Nasal cavity respiratory epithelium epithelial cell of viscerocranial mucosa (primary cell): ENCODE measurements around the gene PGK2. TPM values are rescaled to one million over a fixed set of nuclear protein-coding genes. Genes with fewer than 3 reads are reported as not detected.

Experiments used
- total RNA-seq: library from RNA; depleted of rRNA; stranded (reverse); fragments of >200 nt; gene quantifications from 2 replicates; pipeline ENCODE4 v1.2.3, GENCODE V29; 2014

The PGK2 gene
- not detected in 2 replicates for total RNA-seq

DNA sequence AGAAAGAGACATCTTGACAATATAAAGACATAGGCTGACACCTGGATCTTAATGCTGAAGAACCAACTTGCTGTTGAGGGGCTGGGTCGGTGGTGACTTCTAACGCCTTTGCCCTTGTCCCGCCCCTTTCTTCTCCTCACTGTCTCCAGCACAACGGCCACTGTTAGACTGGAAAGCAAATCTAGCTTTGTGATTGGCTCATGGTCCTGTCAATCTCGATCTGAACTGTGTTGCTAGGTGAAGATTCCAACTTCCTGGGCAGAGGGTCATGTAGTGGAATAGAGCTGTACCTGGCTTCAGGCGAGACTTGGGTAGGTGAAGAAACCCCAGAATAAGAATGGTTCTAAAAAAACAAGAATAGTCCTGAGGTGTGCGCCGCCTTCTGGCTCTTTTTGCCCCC lies at the start of gene PGK2:
Gene PGK2, minus strand, starts transcription at position 110 of the 400 bp plus-strand sequence. Its CDS starts 98 bp downstream, at position 12.

DNA sequence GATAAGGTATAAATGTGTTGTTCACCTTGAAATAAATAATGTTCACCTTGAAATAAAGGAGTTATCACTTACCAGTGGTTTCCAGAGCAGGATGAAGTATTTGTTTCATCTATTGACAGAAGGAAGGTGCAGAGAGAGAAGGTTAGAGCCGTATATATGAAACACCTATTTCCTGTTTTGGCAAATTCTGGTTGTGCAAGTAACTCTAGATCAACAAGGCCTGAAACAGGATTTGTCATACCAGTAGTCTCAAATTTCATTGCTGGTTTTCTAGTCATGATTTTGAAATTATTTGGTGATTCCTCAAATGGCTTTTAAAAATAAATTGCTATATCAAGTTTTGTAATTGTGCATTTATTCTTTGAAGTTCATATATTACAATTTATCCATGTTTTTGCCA lies 42.8 kb downstream of the PGK2 start, which contains the start of gene CRISP3:
Gene CRISP3, minus strand, starts transcription at position 130 of the 400 bp plus-strand sequence. Its CDS starts 21 bp downstream, at position 109.

Other genes with a start within 250 kb of the PGK2 start
- gene C6orf141, start 236.6 kb downstream of the PGK2 start, total RNA-seq = 22.3 and 22.6 TPM in 2 replicates
- gene RHAG, start 150.4 kb downstream of the PGK2 start, total RNA-seq = not detected in 2 replicates
- gene CRISP2, start 73.7 kb downstream of the PGK2 start, total RNA-seq = not detected in 2 replicates
- 0.07 and 0.34 TPM in 2 replicates for gene CRISP3, start 42.9 kb downstream of the PGK2 start, total RNA-seq
- gene CRISP1, start 79.2 kb upstream of the PGK2 start, total RNA-seq = not detected in 2 replicates
- not detected in 2 replicates for gene DEFB114, start 176.9 kb upstream of the PGK2 start, total RNA-seq
- gene DEFB113, start 182.3 kb upstream of the PGK2 start, total RNA-seq = not detected in 2 replicates
- not detected in 2 replicates for gene DEFB110, start 234.7 kb upstream of the PGK2 start, total RNA-seq